Left colon (tissue), 2 donors: Measurements from ENCODE around the gene C3orf49. TPM values are rescaled to one million over a fixed set of nuclear protein-coding genes. Genes with fewer than 3 reads are reported as not detected.

Source experiments
- ATAC-seq: fragments of 200-7000 bp; cut with Tn5 transposase; one replicate; pipeline ENCODE4 v1.9.1; 2020; ENCODE audit warnings: mild to moderate bottlenecking, moderate library complexity
- DNase-seq, 2 donors: peaks; one replicate each; pipeline ENCODE4 v3.0.0-alpha.2; 2020
- intact Hi-C, 2 donors: fragments of 100-400 bp; cut with DNase I in 1 of 2; cut with micrococcal nuclease in 1 of 2; formaldehyde crosslinking; loops; one replicate each; pipeline versions ENCODE4 v1.11.2 to v1.14.0; 2022; cut with DNase I, micrococcal nuclease
- long read RNA-seq: library from polyadenylated mRNA; unstranded; transcript quantifications from one replicate; pipeline ENCODE4 v2.0.0, GENCODE V29; 2021
- total RNA-seq, 2 donors: library from RNA; stranded (reverse); fragmentation: NEBNext Ultra II Directional; extraction: Animal tissue kit (Norgen Biotek cat#: 25700); gene quantifications; one replicate each; pipeline ENCODE4 v1.2.1, GENCODE V29; 2021
- donor health status: DM: no; HTN: no; CAD: no.
- donor health status: DM: yes; HTN: yes; CAD: no.

Gene C3orf49
- not detected for total RNA-seq
- long read RNA-seq, result 0 reads

- DNase-seq (no peak), ATAC-seq (no peak)
- intact Hi-C loops, result loop anchor here in 1 of 2 donors (5.0 to 10.0 kb wide), 2 partner anchors 467 to 1184 kb away; no protein-coding TSS in a partner anchor
These were observed at the start of gene C3orf49 for GRCh38 chr3:63819151-63819398. Gene C3orf49 (plus strand): TSS chr3:63819299. CDS start chr3:63819472, 173 bp downstream.

- intact Hi-C loops, result no loop called here
- no peak for ATAC-seq
- no peak for DNase-seq
These were observed 44.3 kb upstream of the C3orf49 start for GRCh38 chr3:63774781-63775180.

GRCh38 chr3:63779227-63779626 lies 39.9 kb upstream of the C3orf49 start:
- DNase-seq (no peak), ATAC-seq (no peak)
- intact Hi-C loops, result no loop called here

- no peak for DNase-seq
- intact Hi-C loops, result no loop called here
- ATAC-seq, result peak; percentile 47
These were observed 27.1 kb upstream of the C3orf49 start for GRCh38 chr3:63791974-63792373.

- intact Hi-C loops, result no loop called here
- ATAC-seq, result peak; percentile 68
- DNase-seq, result no peak
These were observed 23.7 kb upstream of the C3orf49 start for GRCh38 chr3:63795438-63795837.

- ATAC-seq (no peak), DNase-seq (no peak)
- intact Hi-C loops, result no loop called here
These were observed 20.6 kb upstream of the C3orf49 start for GRCh38 chr3:63798544-63798943.

- ATAC-seq, result peak; percentile 89
- intact Hi-C loops, result no loop called here
These were observed 20.1 kb upstream of the C3orf49 start for GRCh38 chr3:63798949-63799348.

GRCh38 chr3:63800097-63800496 lies 19.0 kb upstream of the C3orf49 start:
- ATAC-seq (no peak), DNase-seq (no peak)
- intact Hi-C loops, result no loop called here

More at GRCh38 chr3:63798949-63799348, 20.1 kb upstream of the C3orf49 start:
- no peak for DNase-seq

- DNase-seq (no peak), ATAC-seq (no peak)
- intact Hi-C loops, result no loop called here
These were observed 15.2 kb upstream of the C3orf49 start for GRCh38 chr3:63803911-63804310.

GRCh38 chr3:63807961-63808565 lies 11.0 kb upstream of the C3orf49 start:
- ATAC-seq, result no peak
- DNase-seq, result no peak
- intact Hi-C loops, result no loop called here

GRCh38 chr3:63808633-63809032 lies 10.5 kb upstream of the C3orf49 start:
- no peak for DNase-seq
- ATAC-seq, result no peak
- intact Hi-C loops, result no loop called here

- ATAC-seq, result no peak
- intact Hi-C loops, result loop anchor here in 1 of 2 donors (10.0 kb wide), 1 partner anchor 1175 kb away; no protein-coding TSS in a partner anchor
- no peak for DNase-seq
These were observed 9.5 kb upstream of the C3orf49 start for GRCh38 chr3:63809607-63810006.

- intact Hi-C loops, result loop anchor here in 1 of 2 donors (10.0 kb wide), 1 partner anchor 1179 kb away; no protein-coding TSS in a partner anchor
- DNase-seq (no peak), ATAC-seq (no peak)
These were observed 4.9 kb upstream of the C3orf49 start for GRCh38 chr3:63814237-63814636.

GRCh38 chr3:63817225-63817624 lies 1.9 kb upstream of the C3orf49 start:
- peak; percentile 84 for ATAC-seq
- no peak for DNase-seq
- intact Hi-C loops, result loop anchor here in 1 of 2 donors (5.0 to 10.0 kb wide), 2 partner anchors 465 to 1182 kb away; no protein-coding TSS in a partner anchor

GRCh38 chr3:63818282-63819150 lies 583 bp upstream of the C3orf49 start:
- intact Hi-C loops, result loop anchor here in 1 of 2 donors (5.0 to 10.0 kb wide), 2 partner anchors 466 to 1184 kb away; no protein-coding TSS in a partner anchor
- peak; percentile 72 for ATAC-seq
- DNase-seq, result peak; percentile 31 to 69

- no peak for ATAC-seq
- intact Hi-C loops, result no loop called here
These were observed 5.2 kb downstream of the C3orf49 start for GRCh38 chr3:63824309-63824708.

GRCh38 chr3:63830526-63830925 lies 11.4 kb downstream of the C3orf49 start:
- DNase-seq, result no peak
- ATAC-seq, result no peak
- intact Hi-C loops, result no loop called here

More at GRCh38 chr3:63824309-63824708, 5.2 kb downstream of the C3orf49 start:
- no peak for DNase-seq

- intact Hi-C loops, result no loop called here
- DNase-seq, result no peak
These were observed 13.3 kb downstream of the C3orf49 start for GRCh38 chr3:63832395-63832794.

GRCh38 chr3:63841704-63842103 lies 22.6 kb downstream of the C3orf49 start:
- no peak for ATAC-seq
- DNase-seq, result no peak
- intact Hi-C loops, result no loop called here

More at GRCh38 chr3:63832395-63832794, 13.3 kb downstream of the C3orf49 start:
- no peak for ATAC-seq

GRCh38 chr3:63842127-63842526 lies 23.0 kb downstream of the C3orf49 start:
- DNase-seq, result no peak
- ATAC-seq, result no peak
- intact Hi-C loops, result no loop called here
